ENCODE data around the gene ENKD1. TPM values are rescaled to one million over a fixed set of nuclear protein-coding genes. Genes with fewer than 3 reads are reported as not detected.
A peak's percentile ranks its signal among the peaks of the same experiment; 100 is the strongest.

ENKD1 gene
- total RNA-seq, 2 donors from 2014 or later: 8.1 to 12.2 TPM

DNA sequence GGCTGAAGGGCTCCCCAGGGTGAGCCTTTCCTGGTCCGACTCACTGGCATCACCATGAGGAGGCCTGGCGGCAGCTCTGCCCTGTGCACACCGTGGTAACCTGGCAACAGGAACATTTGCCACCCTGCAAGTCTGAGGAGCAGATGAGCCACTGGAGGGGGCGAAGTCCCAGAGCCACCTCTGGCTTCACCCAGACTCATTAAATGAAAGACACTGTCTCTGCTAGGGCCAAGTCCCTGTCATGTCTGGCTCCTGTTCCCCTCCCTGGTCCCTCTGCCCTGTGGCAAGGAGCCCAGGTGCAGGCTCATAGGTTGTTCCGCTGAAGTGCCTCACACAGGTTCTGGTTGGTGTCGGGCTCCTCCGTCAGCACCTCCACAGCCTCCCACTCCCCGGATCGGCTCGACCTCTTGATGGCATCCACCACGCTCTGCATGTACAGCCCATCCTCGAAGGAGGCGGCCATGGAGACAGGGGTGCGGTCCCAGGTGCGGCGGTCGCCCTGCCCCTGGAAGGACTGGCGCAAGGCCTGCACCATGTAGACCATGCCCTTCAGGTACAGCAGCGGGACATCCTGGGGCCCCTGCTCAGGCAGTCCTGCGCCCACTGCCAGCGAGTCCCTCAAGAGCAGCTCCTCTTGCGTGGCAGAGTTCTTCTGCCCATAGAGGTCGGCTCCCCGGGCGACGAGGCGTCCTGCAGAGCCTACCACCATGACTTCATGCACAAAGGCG is 8.5 kb upstream of the ENKD1 start:
- Mint-ChIP-seq H3K27me3 (no peaks in the 10 kb centered on the region), H3K4me1 (ENCODE audit: low read depth in 2 of 2) (peaks cover 0 to 5% of the 10 kb centered on the region in 2 donors), H3K36me3 (no peaks in the 10 kb centered on the region), H3K27ac (no peak overlapping the region), H3K9me3 (no peaks in the 10 kb centered on the region), H3K4me3 (no peak overlapping the region)
- DNase-seq (ENCODE audit: low spot score): no peak
- peak in 1 of 2 donors; percentile 29 for ATAC-seq

- DNase-seq (ENCODE audit: low spot score) (no peak), ATAC-seq (no peak)
- H3K36me3 Mint-ChIP-seq: no peaks in the 10 kb centered on the region
- no peak overlapping the region for H3K4me3 Mint-ChIP-seq
- H3K4me1 Mint-ChIP-seq (ENCODE audit: low read depth in 2 of 2): peaks cover 0 to 5% of the 10 kb centered on the region in 2 donors
- no peaks in the 10 kb centered on the region for H3K9me3 Mint-ChIP-seq
- H3K27me3 Mint-ChIP-seq: no peaks in the 10 kb centered on the region
- H3K27ac Mint-ChIP-seq: peak overlapping the region in 1 of 2 donors; percentile 72
Measured at GRCh38 chr16:67673712-67674580, 7.4 kb upstream of the ENKD1 start.

GRCh38 chr16:67672739-67673662 is 6.5 kb upstream of the ENKD1 start:
- DNase-seq (ENCODE audit: low spot score) (no peak), ATAC-seq (peak; percentile 37 to 59)
- Mint-ChIP-seq H3K27ac (no peak overlapping the region), H3K4me3 (no peak overlapping the region), H3K27me3 (no peaks in the 10 kb centered on the region), H3K36me3 (no peaks in the 10 kb centered on the region), H3K9me3 (no peaks in the 10 kb centered on the region), H3K4me1 (ENCODE audit: low read depth in 2 of 2) (peaks cover 0 to 5% of the 10 kb centered on the region in 2 donors)

- Mint-ChIP-seq H3K27me3 (no peaks in the 10 kb centered on the region), H3K4me1 (ENCODE audit: low read depth in 2 of 2) (peaks cover 0 to 5% of the 10 kb centered on the region in 2 donors), H3K36me3 (no peaks in the 10 kb centered on the region), H3K27ac (no peak overlapping the region), H3K4me3 (no peak overlapping the region), H3K9me3 (no peaks in the 10 kb centered on the region)
- no peak for DNase-seq (ENCODE audit: low spot score)
- no peak for ATAC-seq
Measured at GRCh38 chr16:67672306-67672705, 5.8 kb upstream of the ENKD1 start.

DNA sequence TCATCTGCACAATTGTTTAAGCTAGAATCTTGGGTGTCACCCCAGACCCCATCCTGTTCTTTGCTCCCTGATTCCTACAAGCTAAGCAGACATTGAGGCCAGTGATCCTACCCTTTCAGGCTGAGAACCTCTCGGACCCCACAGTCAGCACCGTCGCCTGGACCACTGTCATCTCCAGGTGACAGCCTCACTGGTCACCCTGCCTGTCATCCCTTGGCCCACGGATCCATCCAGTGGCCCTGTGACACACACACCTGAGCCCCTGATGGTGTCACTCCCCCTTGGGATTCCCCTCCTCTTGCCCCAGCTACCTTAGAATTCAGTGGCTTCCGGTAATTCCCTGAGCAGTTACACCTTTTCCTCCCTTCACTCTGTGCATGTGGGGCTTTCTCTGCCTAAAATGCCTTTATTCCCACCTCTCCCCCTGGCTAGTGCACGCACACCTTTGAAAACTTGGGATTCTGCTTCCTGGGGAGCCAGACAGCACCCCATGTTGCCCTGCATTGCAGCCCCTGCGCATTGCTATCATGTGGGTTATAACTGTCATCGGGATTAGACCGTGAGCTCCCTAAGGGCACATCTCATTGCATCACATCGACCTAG is 3.0 kb upstream of the ENKD1 start:
- Mint-ChIP-seq H3K9me3 (no peaks in the 10 kb centered on the region), H3K36me3 (no peaks in the 10 kb centered on the region), H3K27me3 (no peaks in the 10 kb centered on the region), H3K4me1 (ENCODE audit: low read depth in 2 of 2) (peaks cover 6 to 11% of the 10 kb centered on the region in 2 donors), H3K4me3 (no peak overlapping the region), H3K27ac (peak overlapping the region in 1 of 2 donors; percentile 57)
- ATAC-seq: no peak
- DNase-seq (ENCODE audit: low spot score): peak; percentile 49

- Mint-ChIP-seq H3K27ac (no peak overlapping the region), H3K4me1 (ENCODE audit: low read depth in 2 of 2) (peaks cover 6 to 17% of the 10 kb centered on the region in 2 donors), H3K9me3 (no peaks in the 10 kb centered on the region), H3K36me3 (no peaks in the 10 kb centered on the region), H3K4me3 (no peak overlapping the region), H3K27me3 (no peaks in the 10 kb centered on the region)
- ATAC-seq (no peak), DNase-seq (ENCODE audit: low spot score) (peak; percentile 51)
Measured at GRCh38 chr16:67668495-67669157, 2.1 kb upstream of the ENKD1 start.

DNA sequence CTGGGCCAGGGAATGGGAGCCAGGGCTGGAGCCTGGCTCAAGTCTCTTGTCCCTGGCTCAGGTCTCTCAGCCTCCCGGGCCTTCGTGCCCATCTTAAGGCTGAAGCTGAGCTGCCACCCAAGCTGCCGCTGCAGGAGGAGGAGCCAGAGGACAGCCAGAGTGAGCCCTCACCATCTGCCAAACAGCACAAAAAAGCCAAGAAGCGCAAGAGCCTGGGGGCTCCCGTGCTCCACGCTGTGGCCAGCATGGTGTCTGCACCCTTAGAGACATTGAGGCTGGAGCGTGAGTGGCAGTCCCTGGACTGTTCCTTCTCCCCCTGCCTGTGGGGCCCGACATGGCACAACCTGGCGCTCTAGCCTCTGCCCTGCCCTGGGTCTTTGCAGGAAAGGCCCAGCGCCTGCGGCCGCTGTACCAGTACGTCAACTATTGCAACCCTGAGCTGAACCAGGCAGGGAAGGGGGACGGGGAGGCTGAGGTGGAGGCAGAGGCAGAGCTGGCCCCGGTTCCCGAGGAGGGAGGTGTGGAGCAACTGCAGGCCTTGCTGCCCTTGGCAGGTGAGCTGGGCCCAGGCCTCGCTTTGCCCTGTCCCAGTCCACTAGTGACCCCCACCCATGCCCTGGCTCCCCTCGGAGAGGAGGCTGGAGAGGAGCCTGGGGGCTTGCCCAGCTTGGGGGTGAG is 1.4 kb upstream of the ENKD1 start:
- H3K27ac Mint-ChIP-seq: no peak overlapping the region
- no peaks in the 10 kb centered on the region for H3K27me3 Mint-ChIP-seq
- H3K36me3 Mint-ChIP-seq: no peaks in the 10 kb centered on the region
- H3K4me3 Mint-ChIP-seq: no peak overlapping the region
- peak; percentile 83 for DNase-seq (ENCODE audit: low spot score)
- H3K4me1 Mint-ChIP-seq (ENCODE audit: low read depth in 2 of 2): peaks cover 6 to 17% of the 10 kb centered on the region in 2 donors
- no peaks in the 10 kb centered on the region for H3K9me3 Mint-ChIP-seq
- ATAC-seq: peak; percentile 83 to 84

- H3K27ac Mint-ChIP-seq: peak overlapping the region in 1 of 2 donors; percentile 21
- DNase-seq (ENCODE audit: low spot score): no peak
Measured at GRCh38 chr16:67667453-67667816, 885 bp upstream of the ENKD1 start.

GRCh38 chr16:67666032-67666551 is 458 bp downstream of the ENKD1 start:
- Mint-ChIP-seq H3K4me3 (peak overlapping the region; percentile 80), H3K36me3 (no peaks in the 10 kb centered on the region), H3K4me1 (ENCODE audit: low read depth in 2 of 2) (peaks cover 8 to 15% of the 10 kb centered on the region in 2 donors), H3K9me3 (no peaks in the 10 kb centered on the region), H3K27me3 (no peaks in the 10 kb centered on the region), H3K27ac (no peak overlapping the region)
- peak; percentile 61 for DNase-seq (ENCODE audit: low spot score)
- peak; percentile 26 for ATAC-seq

More at GRCh38 chr16:67667453-67667816, 885 bp upstream of the ENKD1 start:
- Mint-ChIP-seq H3K4me3 (peak overlapping the region; percentile 80), H3K27me3 (no peaks in the 10 kb centered on the region), H3K4me1 (ENCODE audit: low read depth in 2 of 2) (peaks cover 6 to 12% of the 10 kb centered on the region in 2 donors), H3K9me3 (no peaks in the 10 kb centered on the region), H3K36me3 (no peaks in the 10 kb centered on the region)
- ATAC-seq: no peak

- Mint-ChIP-seq H3K4me1 (ENCODE audit: low read depth in 2 of 2) (peaks cover 10 to 17% of the 10 kb centered on the region in 2 donors), H3K27me3 (no peaks in the 10 kb centered on the region), H3K27ac (no peak overlapping the region), H3K36me3 (no peaks in the 10 kb centered on the region), H3K9me3 (no peaks in the 10 kb centered on the region), H3K4me3 (peak overlapping the region; percentile 72)
- DNase-seq (ENCODE audit: low spot score): no peak
- no peak for ATAC-seq
Measured at GRCh38 chr16:67665598-67665997, 952 bp downstream of the ENKD1 start.

DNA sequence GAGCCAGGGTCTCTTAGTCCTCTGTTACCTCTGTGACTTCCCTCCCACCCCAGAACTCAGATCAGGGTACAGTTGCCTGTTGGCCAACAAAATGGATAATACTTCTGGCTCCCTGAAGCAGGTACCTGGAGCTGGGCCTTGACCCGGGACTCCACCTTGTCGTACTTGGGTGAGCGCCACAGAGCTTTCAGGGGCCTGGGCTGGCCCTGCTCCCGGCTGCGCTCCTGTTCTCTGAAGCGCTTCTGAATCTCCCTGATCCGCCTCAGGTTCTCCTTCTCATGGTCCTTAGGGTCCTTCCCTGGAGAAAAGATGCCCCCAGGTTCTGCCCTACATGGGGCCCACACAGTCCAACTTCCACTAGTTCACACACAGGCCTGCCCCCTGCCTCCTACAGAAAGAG is 1.7 kb downstream of the ENKD1 start:
- no peak for ATAC-seq
- H3K27me3 Mint-ChIP-seq: no peaks in the 10 kb centered on the region
- peak overlapping the region in 1 of 2 donors; percentile 68 for H3K27ac Mint-ChIP-seq
- H3K9me3 Mint-ChIP-seq: no peaks in the 10 kb centered on the region
- H3K36me3 Mint-ChIP-seq: no peaks in the 10 kb centered on the region
- no peak for DNase-seq (ENCODE audit: low spot score)
- H3K4me1 Mint-ChIP-seq (ENCODE audit: low read depth in 2 of 2): peaks cover 10 to 17% of the 10 kb centered on the region in 2 donors
- H3K4me3 Mint-ChIP-seq: no peak overlapping the region

DNA sequence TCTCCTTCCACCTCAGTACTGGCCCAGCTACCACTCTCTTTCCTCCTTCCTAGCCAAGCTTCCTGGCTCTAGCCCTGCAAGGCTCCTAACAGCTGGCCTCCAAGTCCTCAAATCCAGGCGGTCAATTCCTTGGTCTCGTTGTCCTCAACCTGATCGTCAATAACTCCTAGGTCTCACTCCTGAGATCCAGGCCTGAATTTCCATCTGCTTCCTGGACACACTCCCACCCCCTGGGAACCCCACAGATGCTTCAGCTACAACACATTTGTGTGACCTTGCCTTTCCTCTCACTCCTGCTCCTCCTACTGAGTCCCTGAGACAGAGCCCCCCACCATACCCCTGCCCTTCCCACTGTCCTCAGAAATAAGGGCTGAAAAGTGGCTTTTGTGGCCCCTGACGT is 2.3 kb downstream of the ENKD1 start:
- H3K4me3 Mint-ChIP-seq: no peak overlapping the region

More for the DNA sequence above, 2.3 kb downstream of the ENKD1 start:
- no peaks in the 10 kb centered on the region for H3K9me3 Mint-ChIP-seq
- no peaks in the 10 kb centered on the region for H3K27me3 Mint-ChIP-seq
- H3K27ac Mint-ChIP-seq: peak overlapping the region in 1 of 2 donors; percentile 68
- DNase-seq (ENCODE audit: low spot score) (no peak), ATAC-seq (no peak)
- H3K4me1 Mint-ChIP-seq (ENCODE audit: low read depth in 2 of 2): peaks cover 10 to 20% of the 10 kb centered on the region in 2 donors
- no peaks in the 10 kb centered on the region for H3K36me3 Mint-ChIP-seq

All from natural killer cell treated with Interleukin-12 subunit alpha and Interleukin-12 subunit beta and Interleukin-15 and Interleukin-18, amount 100 ng/mL, for 72 hours (primary cell).